GM21723 (cell line): ENCODE measurements around the gene STAT3.
"Not testable (repeated sequence)": the region's sequence is repeated elsewhere in the genome, so short reads cannot be mapped to it uniquely, and the experiment has no call there.

Source experiments
- ATAC-seq: cut with Tn5 transposase; IDR thresholded peaks from one replicate; pipeline ENCODE4 v1.9.1; 2021; ENCODE audit warnings: mild to moderate bottlenecking, moderate library complexity; ENCODE audit not compliant: unreplicated experiment

Gene STAT3

DNA sequence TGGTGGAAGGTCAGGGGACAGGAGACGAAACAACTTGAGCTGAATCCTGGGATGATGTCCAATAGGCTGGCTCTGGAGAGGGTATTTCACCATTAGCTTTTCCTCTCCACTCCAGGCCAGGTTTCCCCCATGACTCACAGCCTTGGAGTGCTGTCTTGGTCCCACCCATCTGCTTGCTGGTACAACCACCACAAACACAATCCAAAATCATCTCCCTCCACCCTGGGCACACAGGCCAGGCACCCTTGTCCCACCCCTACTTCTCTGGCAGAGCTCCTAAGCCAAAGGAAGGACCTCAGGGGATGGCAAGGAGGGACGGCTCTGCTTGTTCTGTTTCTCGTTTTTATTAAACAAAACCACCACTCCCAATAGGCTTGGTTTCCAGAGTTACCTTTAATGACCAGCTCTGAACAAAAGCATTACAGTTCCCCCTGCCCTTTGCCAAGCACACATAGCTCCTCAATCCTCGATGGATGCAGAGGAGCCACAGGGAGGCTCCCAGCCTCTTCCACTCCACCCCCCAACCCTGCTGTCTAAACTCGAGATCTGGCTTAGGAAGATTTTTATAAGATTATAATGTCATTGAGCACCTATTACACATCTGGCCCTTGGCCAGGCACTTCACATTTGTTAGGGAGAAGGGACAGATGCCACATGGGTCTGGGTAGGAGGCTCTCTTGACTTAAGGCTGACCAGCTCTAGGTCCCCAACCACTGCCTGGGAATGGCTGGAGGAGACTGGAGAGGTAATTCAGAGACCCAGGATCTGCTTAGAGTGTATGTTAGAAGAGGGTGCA lies 21.5 kb upstream of the STAT3 start:
- no peak for ATAC-seq

DNA sequence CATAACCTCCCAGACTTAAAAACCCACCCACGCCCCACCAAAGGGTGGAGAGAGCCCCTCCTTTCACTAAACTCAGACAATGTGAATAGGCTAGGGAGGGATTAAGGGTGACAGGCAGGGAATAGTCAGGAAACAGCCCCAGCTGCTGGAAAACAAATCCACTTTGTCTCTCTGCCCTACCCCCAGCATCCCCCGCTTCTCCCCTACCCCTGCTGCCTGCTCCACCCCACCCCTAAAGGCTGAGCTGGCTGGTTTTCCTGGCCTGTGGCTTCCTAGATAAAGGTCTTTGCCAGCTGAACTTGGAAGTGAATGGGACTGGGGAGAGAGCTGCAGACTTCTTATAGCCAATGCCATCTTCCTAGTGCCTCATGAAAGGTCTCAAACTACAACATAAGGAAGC lies 19.8 kb upstream of the STAT3 start:
- no peak for ATAC-seq

DNA sequence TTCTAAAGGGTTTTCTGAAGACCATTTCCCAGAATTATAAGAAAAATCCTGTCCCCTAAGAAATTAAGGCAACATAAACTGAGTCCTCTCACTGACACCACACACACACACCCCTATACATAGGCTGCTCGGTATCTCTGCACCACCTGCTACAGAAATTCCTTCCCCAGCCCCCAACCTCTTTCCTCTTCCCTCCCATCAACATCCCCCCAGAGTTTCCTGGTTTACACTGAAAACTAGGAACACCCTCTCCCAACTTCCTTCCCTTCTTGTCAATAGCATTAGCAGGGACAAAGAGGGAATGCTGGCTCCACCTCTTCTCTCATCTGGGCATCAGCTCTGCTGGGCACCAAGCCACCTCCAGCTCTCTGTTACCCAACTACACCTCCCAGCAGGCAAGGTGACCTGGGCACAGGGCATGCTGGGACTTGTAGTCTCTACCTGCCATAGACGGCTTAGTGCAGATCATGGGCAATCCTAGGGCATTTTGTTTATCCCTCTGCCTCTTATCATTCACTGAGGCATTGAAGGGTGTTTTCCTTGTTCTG lies 19.1 kb upstream of the STAT3 start:
- no peak for ATAC-seq

DNA sequence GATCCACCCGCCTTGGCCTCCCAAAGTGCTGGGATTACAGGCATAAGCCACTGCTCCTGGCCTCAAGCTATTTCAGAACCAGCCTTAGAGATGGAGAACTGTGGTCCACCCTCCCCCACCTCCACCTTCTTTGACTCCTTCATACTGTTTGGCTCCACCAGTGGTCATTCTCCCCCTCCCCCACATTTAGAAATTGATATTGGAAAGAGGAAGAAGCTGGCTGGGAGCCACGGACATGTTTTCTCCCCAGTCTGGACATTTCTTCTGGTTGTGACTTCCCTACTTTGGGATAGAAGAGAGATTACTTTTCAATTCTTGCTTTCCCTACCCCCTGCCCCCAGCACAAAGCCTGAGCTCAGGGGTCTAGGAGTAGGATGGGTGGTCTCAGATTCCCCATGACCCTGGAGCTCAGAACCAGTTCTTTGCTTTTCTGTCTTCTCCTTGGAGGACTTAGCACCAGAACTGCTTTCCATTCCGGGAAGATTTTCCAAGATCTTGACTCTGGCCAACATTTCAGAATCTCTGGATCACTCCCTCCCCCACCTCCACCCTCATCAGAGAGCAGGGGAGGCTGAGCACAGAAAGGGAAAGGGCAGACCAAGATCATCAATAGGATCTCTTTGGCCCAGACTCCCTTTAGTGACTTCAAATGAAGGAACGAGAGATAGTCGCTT lies 18.5 kb upstream of the STAT3 start:
- ATAC-seq: no peak

DNA sequence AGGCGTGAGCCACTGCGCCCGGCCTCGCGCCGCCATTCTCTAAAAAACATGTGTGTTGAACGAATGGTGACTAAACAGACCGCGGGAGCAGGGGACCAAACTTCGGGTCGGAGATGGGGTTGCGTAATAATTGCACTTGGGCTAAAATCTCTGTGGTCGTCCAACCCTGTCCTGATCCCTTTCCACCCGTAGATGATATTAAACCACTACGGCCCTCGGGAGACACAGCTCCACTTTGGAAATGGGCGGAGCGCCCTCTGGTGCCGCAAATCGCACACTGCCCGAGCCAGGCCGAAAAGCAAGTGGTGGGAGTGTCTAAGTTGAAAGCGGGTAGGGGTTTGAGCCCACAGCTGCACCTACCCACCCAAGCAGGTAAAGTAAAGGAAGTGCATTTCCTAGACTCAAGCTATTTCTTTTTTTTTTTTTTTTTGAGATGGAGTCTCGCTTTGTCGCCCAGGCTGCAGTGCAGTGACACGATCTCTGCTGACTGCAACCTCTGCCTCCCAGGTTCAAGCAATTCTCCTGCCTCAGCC lies 17.8 kb upstream of the STAT3 start:
- no peak for ATAC-seq

DNA sequence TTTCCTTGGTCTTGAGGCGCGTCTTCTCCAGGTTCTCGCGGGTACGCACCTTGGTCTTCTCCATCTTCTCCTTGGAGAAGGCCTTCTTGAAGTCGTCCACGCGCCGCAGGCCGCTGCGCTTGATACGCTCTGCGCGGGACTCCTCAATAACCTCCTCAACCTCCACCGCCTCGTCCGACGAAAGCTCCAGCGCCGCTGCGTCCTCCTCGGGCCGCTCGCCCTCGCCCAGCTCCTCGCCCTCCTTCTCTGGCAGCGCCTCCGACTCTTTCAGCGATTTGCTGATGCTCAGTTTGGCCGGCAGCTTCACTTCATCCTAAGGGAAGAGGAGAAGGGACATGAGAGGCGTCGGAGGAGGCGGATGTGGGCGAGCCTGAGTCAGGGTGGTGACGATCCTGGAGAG lies 16.8 kb upstream of the STAT3 start:
- ATAC-seq: no peak

DNA sequence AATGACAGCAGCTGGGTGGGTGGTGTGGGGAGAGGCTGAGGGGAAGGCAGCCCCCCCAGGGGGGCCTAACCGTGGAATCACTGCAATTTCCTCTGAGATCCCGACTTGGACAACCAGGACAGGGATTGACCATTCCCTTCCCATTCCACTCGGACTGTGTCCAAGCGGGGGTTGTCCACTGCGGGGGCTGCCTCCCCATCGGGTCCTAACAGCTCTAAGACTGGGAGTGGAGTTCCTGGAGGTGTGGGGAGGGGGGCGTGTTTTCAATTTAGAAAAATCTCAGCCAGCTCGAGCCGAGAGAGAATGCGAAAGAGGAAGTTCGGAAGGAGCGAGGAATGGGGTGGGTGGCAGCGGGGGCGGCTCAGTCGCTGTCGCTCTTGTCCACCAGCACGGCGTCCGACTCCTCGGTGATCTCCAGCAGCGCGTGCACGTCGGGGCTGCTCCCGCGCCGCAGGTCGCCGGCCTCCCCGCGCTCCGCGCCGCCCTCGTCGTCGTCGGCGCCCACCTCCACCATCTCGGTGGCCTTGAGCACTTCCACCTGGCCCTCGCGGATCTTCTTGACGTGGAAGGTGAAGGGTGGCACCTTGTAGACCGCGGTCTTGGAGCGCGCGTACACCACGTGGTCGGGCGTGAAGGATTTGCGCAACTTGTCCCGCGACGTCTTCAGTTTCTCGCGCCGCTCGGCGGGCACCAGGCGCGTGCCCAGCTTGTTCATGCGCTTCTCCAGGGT lies 16.2 kb upstream of the STAT3 start:
- no peak for ATAC-seq

DNA sequence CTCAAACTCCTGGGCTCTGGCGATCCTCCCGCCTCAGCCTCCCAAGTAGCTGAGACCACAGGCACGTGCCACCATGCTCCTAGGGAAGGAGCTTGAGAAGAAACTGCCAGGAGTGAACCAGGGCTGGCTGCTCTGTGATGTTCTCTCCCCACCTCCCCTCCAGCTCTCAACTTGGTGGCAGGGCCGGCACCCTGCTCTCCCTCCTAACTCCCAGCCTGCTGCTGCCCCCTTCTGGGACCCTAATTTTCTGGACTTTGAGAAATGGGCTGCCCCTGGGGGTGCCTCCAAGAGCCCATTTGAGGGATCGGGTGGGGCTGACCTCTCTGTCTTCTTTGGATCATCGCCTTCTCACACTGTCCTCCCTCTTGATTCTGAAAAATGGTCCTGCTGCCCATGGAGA lies 14.9 kb upstream of the STAT3 start:
- no peak for ATAC-seq

DNA sequence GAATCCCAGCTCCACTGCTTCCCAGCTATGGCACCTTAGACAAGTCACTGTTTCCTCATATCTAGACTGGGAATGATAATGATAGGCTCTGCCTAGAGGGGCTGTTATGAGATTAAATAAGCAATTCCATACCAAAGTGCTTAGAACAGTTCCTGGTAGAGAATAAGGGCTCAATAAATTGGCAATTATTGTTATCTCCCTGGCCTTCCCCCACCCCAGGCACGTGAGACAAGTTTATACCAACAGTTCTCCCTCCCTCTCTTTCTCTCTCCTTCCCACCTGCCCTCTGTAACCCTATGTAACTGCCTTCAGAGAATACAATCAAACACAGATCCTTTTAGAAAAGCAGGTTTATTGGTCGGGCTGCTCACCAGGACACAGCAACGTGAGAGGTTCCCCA lies 13.9 kb upstream of the STAT3 start:
- no peak for ATAC-seq

DNA sequence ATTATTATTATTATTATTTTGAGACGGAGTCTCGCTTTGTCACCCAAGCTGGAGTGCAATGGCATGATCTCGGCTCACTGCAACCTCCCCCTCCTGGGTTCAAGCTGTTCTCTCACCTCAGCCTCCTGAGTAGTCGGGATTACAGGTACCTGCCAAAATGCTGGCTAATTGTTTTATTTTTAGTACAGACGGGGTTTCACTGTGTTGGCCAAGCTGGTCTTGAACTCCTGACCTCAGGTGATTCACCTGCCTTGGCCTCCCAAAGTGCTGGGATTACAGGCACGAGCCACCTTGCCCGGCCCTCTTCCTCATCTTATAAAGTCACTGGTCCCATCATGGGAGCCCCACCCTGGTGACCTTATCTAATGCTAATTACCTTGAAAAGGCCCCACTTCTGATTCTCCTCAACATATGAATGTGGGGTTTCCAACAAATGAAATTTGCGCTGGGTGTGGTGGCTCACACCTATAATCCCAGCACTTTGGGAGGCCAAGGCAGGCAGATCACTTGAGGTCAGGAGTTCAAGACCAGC lies 12.7 kb upstream of the STAT3 start:
- not testable (repeated sequence) for ATAC-seq

DNA sequence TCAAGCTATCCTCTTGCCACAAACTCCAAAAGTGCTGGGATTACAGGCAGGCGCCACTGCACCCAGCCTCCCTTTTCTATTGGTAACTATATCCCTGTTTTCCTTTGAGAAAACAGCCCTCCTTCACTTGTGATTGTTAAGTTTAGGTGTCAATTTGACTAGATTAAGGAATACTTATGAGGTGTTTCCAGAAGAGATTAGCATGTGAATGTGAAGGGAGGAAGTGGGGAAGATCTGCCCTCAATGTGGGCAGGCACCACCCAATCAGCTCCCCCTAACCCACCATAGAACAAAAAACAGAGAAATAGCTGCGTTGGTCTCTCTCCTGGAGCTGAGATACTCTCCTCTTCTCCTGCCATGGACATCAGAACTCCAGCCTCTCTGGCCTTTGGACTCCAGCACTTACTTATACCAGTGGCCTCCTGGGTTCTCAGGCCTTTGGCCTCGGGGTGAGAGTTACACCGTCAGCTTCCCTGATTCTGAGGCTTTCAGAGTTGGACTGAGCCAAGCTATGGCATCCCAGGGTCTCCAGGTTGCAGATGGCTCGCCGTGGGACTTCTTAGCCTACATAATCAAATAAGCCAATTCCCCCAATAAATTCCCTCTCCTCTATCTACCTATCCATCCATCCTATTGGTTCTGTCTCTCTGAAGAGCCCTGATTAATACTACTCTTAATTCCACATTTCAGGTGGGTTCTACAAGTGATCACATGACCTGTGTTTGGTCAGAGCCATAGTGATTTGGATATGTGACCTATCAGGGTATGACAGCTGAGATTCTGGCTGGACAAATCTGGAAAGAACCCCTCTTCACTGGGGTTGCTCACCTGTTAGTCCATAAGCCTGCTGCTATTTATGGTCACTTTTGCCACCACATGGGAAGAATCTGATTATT lies 12.0 kb upstream of the STAT3 start:
- no peak for ATAC-seq

DNA sequence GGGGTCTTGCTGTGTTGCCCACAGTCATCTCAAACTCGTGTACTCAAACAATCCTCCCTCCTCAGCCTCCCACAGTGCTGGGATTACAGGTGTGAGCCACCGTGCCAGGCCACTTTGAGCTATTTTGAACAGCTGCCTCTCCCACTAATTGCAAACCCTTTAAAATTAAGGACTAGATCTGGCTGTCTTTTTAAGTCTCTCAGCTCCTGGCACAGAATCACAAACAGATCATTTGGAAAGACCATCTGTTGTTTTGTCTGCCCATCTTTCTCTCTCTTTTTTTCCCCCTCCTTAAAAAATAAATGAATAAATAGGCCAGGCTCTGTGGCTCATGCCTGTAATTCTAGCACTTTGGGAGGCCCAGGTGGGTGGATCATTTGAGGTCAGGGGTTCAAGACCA lies 10.9 kb upstream of the STAT3 start:
- ATAC-seq: no peak

DNA sequence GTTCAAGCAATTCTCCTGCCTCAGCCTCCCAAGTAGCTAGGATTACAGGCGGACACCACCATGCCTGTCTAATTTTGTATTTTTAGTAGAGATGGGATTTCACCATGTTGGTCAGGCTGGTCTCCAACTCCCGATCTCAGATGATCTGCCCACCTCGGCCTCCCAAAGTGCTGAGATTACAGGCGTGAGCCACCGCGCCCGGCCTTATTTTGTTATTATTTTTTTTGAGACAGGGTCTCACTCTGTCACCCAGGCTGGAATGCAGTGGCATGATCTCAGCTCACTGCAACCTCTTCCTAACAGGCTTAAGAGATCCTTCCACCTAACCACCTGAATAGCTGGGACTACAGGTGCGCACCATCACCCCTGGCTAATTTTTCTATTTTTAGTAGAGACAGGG lies 7.4 kb upstream of the STAT3 start:
- not testable (repeated sequence) for ATAC-seq

DNA sequence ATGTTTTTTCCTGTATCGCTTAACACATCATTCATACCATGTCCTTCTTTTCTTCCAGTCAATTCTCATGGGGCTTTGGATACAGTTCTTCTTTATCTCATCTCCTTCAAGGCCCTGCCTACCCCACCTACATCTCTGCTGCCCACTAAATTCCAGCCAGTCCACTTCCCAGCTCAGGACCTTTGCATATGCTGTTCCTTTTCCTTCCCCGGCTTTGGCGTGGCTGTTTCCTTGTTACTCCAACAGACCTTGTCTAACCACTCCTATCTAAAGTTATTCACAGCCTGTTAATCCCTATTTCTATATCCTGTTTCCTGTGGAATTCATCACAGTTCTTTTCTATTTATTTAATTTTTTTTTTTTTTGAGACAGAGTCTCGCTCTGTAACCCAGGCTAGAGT lies 6.6 kb upstream of the STAT3 start:
- ATAC-seq: no peak

DNA sequence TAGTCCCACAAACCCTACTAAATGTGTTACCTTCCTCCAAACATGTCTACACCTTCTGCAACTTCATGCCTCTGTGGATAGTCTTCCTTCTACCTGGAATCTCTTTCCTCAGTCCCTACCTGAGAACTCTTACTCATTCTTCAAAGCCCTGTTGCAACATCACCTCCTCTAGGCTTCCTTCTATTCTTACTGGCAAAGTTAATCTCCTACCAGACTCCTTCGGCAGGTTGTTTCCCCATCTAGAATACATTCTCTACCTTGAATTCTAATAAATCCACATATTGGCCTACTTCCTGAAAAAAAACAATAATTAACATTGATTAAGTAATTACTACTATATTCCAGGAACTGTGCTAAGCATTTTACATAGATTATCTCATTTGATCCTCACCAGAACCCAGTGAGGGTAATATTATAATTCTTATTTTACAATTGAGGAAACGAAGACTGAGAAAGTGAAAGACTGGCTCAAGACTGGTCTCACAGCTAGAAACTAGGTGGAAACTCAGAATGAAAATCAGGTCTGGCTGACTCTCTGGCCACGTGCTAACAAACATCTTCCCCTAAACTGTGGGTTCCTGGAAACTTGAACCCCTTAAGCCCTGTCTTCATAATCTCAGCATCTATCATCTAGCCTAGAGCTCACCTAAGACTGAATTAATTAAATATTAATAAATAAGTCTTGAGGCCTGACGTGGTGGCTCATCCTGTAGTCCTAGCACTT lies 4.6 kb upstream of the STAT3 start:
- ATAC-seq: no peak

DNA sequence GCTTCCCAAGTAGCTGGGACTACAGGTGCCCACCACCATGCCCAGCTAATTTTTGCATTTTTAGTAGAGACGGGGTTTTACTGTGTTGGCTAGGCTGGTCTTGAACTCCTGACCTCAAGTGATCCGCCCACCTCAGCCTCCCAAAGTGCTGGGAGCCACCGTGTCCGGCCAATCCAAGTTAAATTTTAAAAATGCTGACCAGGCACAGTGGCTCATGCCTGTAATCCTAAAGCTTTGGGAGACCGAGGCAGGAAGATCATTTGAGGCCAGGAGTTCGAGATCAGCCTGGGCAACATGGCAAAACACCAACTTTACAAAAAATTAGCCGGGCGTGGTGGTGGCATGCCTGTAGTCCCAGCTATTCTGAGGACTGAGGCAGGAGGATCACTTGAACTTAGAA lies 3.2 kb upstream of the STAT3 start:
- ATAC-seq: not testable (repeated sequence)

DNA sequence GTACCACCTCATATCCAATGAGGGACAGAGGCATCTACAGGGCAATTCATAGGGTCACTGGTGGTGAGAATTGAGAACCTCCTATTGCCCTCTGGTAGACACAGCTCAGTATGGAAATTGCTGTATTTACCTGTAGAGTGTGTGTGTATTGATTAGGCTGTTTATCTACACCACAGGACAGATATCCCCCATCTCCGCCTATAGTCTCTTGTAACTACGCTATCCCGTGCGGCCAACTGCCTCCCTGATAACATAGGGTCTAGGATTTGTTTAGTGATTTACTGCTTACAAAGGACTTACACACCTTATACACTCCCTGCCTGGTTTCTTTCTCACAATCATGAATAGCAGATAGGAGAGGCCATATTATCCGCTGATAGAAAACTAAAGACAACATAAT lies 1.7 kb upstream of the STAT3 start:
- ATAC-seq: no peak

DNA sequence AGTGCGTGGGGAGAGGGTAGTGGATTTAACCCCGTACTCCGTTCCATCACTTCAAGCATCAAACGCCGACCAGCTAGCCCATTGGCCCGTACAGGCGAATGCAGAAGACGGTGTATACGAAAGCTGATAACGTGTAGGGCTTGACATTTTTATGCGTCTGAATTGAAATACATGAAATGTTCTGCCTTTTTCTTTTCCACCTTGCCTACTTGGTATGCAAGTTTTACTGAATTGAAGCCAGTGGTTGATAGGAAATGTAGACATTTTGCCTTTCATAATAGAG lies 834 bp upstream of the STAT3 start:
- ATAC-seq: no peak

DNA sequence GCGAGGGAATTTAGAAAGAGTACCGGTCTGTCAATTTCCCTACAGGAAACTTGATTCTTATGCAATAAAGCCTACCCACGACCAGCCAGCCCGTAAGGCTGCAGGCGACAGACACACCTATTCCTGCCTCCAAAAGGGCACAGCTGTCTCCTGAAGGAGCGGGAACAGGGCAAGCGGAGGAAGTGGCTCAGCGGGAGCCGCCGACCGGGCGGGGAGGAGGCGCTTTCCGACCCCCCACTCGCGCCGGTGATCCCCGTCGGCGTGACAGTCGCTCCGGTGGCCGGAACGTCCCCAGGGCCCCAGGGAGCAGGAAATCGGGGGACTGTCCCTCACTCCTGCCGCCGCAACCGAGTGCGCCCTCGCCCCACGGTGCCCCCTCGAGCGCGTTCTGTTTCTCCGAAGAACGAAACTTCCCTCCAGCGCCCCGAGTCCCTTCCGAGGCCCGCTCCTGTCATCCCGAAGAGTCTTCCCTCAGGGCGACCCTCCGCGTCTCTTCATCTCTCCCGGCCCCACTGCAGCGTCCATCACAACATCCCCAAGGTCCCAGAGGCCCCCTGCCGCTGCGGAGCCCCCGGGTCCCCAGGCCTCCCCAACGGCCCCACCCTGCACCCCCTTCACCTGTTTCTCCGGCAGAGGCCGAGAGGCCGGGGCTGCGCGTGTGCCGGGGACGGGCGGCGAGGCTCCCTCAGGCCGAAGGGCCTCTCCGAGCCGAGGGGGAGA lies 421 bp downstream of the STAT3 start:
- ATAC-seq: peak; percentile 7
